GM23338 (cell line): ENCODE results near the gene FBXO11. TPM values are rescaled to one million over a fixed set of nuclear protein-coding genes. Genes with fewer than 3 reads are reported as not detected.

Experiments used
- ATAC-seq: fragments of 200-7000 bp; cut with Tn5 transposase; 3 replicates; pipeline ENCODE4 v1.9.1; 2020
- DNase-seq: peaks from one replicate; pipeline ENCODE4 v3.0.0-alpha.2; 2015; ENCODE audit warnings: low spot score
- H2AFZ ChIP-seq: fragments of 200-600 bp; sonication (generic); 2 replicates; pipeline ENCODE4 v1.8.0; 2016; ENCODE audit warnings: antibody characterized with exemption, mild to moderate bottlenecking, moderate library complexity
- H3F3A ChIP-seq: fragments of 200-600 bp; sonication (generic); replicated peaks from 2 replicates; pipeline ENCODE4 v1.8.0; 2017; ENCODE audit warnings: antibody characterized with exemption, mixed run types, low read depth
- H3K27ac ChIP-seq: fragments of 200-600 bp; sonication (generic); 2 replicates; pipeline ENCODE4 v1.6.1; 2016; ENCODE audit warnings: low read depth
- H3K27me3 ChIP-seq: fragments of 200-600 bp; sonication (generic); 2 replicates; pipeline ENCODE4 v1.8.0; 2016; ENCODE audit warnings: mild to moderate bottlenecking, mixed run types, moderate library complexity; ENCODE audit not compliant: insufficient read depth
- H3K36me3 ChIP-seq: fragments of 200-600 bp; sonication (generic); 2 replicates; pipeline ENCODE4 v1.8.0; 2016; ENCODE audit warnings: mild to moderate bottlenecking; ENCODE audit not compliant: insufficient read depth
- H3K4me1 ChIP-seq: fragments of 200-600 bp; sonication (generic); 2 replicates; pipeline ENCODE4 v1.8.0; 2016; ENCODE audit warnings: mild to moderate bottlenecking, moderate library complexity; ENCODE audit not compliant: insufficient read depth
- H3K4me2 ChIP-seq: fragments of 200-600 bp; sonication (generic); 2 replicates; pipeline ENCODE4 v1.7.1; 2017; ENCODE audit warnings: mixed run types
- H3K4me3 ChIP-seq: fragments of 200-600 bp; sonication (generic); 2 replicates; pipeline ENCODE4 v1.6.1; 2016; ENCODE audit warnings: mixed run types
- H3K79me2 ChIP-seq: fragments of 200-600 bp; sonication (generic); replicated peaks from 2 replicates; pipeline ENCODE4 v1.8.0; 2017; ENCODE audit warnings: mild to moderate bottlenecking; ENCODE audit not compliant: insufficient read depth
- H3K9me2 ChIP-seq: fragments of 200-600 bp; sonication (generic); 2 replicates; pipeline ENCODE4 v1.8.0; 2017; ENCODE audit not compliant: insufficient read depth
- H4K20me1 ChIP-seq: fragments of 200-600 bp; sonication (generic); replicated peaks from 2 replicates; pipeline ENCODE4 v1.8.0; 2017; ENCODE audit warnings: mild to moderate bottlenecking; ENCODE audit not compliant: insufficient read depth
- H3K27ac Mint-ChIP-seq: 2 replicates; pipeline ENCODE4 v1.8.0; 2020; ENCODE audit warnings: inconsistent platforms, mild to moderate bottlenecking, moderate library complexity, mixed read lengths
- H3K27me3 Mint-ChIP-seq: 3 replicates; pipeline ENCODE4 v1.8.0; 2022; ENCODE audit warnings: low read depth, mild to moderate bottlenecking, moderate library complexity, mixed read lengths, inconsistent platforms; ENCODE audit not compliant: insufficient read depth, poor library complexity
- H3K36me3 Mint-ChIP-seq: 3 replicates; pipeline ENCODE4 v1.8.0; 2021; ENCODE audit warnings: low read depth, mild to moderate bottlenecking, inconsistent platforms, moderate library complexity, mixed read lengths
- H3K4me1 Mint-ChIP-seq: 3 replicates; pipeline ENCODE4 v1.8.0; 2020; ENCODE audit warnings: mild to moderate bottlenecking, inconsistent platforms, mixed read lengths
- H3K4me3 Mint-ChIP-seq: 3 replicates; pipeline ENCODE4 v1.8.0; 2021; ENCODE audit warnings: moderate library complexity, mild to moderate bottlenecking, inconsistent platforms, mixed read lengths
- H3K9me3 Mint-ChIP-seq: 3 replicates; pipeline ENCODE4 v1.8.0; 2020; ENCODE audit warnings: moderate library complexity, mild to moderate bottlenecking, inconsistent platforms, mixed read lengths
- CREB1 ChIP-seq: fragments of 250-450 bp; sonication (Bioruptor Pico); IDR thresholded peaks from 2 replicates; pipeline ENCODE4 v1.5.0; 2020; ENCODE audit warnings: low read depth, mild to moderate bottlenecking, moderate library complexity
- ETS1 ChIP-seq: IDR thresholded peaks from 2 replicates; pipeline ENCODE4 v1.6.1; 2016; ENCODE audit warnings: antibody characterized with exemption
- EZH2phosphoT487 ChIP-seq: fragments of 200-600 bp; sonication (generic); IDR thresholded peaks from one replicate; pipeline ENCODE4 v1.8.1; 2018; ENCODE audit warnings: antibody characterized with exemption; ENCODE audit not compliant: unreplicated experiment
- JUNB ChIP-seq: IDR thresholded peaks from one replicate; pipeline ENCODE4 v1.6.1; 2016; ENCODE audit warnings: antibody characterized with exemption; ENCODE audit not compliant: unreplicated experiment
- NANOG ChIP-seq: IDR thresholded peaks from 2 replicates; pipeline ENCODE4 v1.6.1; 2016; ENCODE audit warnings: antibody characterized with exemption, borderline replicate concordance
- POLR2AphosphoS5 ChIP-seq: IDR thresholded peaks from 2 replicates; pipeline ENCODE4 v1.6.1; 2016; ENCODE audit warnings: antibody characterized with exemption, low read depth
- REST ChIP-seq: IDR thresholded peaks from one replicate; pipeline ENCODE4 v1.6.1; 2018; ENCODE audit warnings: antibody characterized with exemption; ENCODE audit not compliant: unreplicated experiment
- ZNF114 ChIP-seq: fragments of 250-450 bp; sonication (Bioruptor Pico); IDR thresholded peaks from 2 replicates; pipeline ENCODE4 v1.5.0; 2020; ENCODE audit warnings: mild to moderate bottlenecking, moderate library complexity
- ZNF331 ChIP-seq: fragments of 250-450 bp; sonication (Bioruptor Pico); IDR thresholded peaks from 2 replicates; pipeline ENCODE4 v1.5.0; 2020; ENCODE audit warnings: low read depth, mild to moderate bottlenecking, moderate library complexity
- ZNF462 ChIP-seq: fragments of 250-450 bp; sonication (Bioruptor Pico); IDR thresholded peaks from 2 replicates; pipeline ENCODE4 v1.5.0; 2020; ENCODE audit warnings: mild to moderate bottlenecking, moderate library complexity
- polyA plus RNA-seq: library from polyadenylated mRNA; unstranded; fragments of >200 nt; fragmentation: Nextera tagmentation; extraction: Ambion mirVana; gene quantifications from 2 replicates; pipeline ENCODE4 v1.2.1, GENCODE V29; 2016
- total RNA-seq: library from RNA; depleted of rRNA; stranded (reverse); fragments of >200 nt; shearing (Covaris generic); gene quantifications from 2 replicates; pipeline ENCODE4 v1.2.3, GENCODE V29; 2014

The FBXO11 gene
- total and polyA plus RNA-seq, 2 experiments from 2014 or later: 21.5 to 52.7 TPM

GRCh38 chr2:47892338-47892730 lies 14.0 kb downstream of the FBXO11 start:
- Histone ChIP-seq H3F3A (no peaks in the 10 kb centered on the region), H3K27me3 (no peaks in the 10 kb centered on the region), H3K4me1 (peaks cover 32% of the 10 kb centered on the region), H2AFZ (no peak overlapping the region), H3K4me3 (no peak overlapping the region), H3K79me2 (peaks cover 100% of the 10 kb centered on the region), H3K9me2 (no peaks in the 10 kb centered on the region), H4K20me1 (peaks cover 34% of the 10 kb centered on the region; the same call in 1 of the 2 replicates), H3K4me2 (no peak overlapping the region), H3K27ac (no peak overlapping the region), H3K36me3 (no peaks in the 10 kb centered on the region)
- DNase-seq: no peak
- no peak for ATAC-seq
- H3K36me3 Mint-ChIP-seq: no peaks in the 10 kb centered on the region
- no peaks in the 10 kb centered on the region for H3K9me3 Mint-ChIP-seq
- no peaks in the 10 kb centered on the region for H3K27me3 Mint-ChIP-seq
- no peak for TF ChIP-seq EZH2phosphoT487
- no peak for TF ChIP-seq JUNB
- TF ChIP-seq ZNF331: no peak
- no peak for TF ChIP-seq POLR2AphosphoS5
- TF ChIP-seq NANOG: no peak
- no peak overlapping the region for H3K27ac Mint-ChIP-seq
- no peak overlapping the region for H3K4me3 Mint-ChIP-seq
- H3K4me1 Mint-ChIP-seq: peaks cover 41% of the 10 kb centered on the region

GRCh38 chr2:47891369-47892337 lies 14.6 kb downstream of the FBXO11 start:
- Histone ChIP-seq H3K4me1 (peaks cover 25% of the 10 kb centered on the region), H3K27ac (no peak overlapping the region), H3K4me3 (no peak overlapping the region), H3K79me2 (peaks cover 100% of the 10 kb centered on the region), H3K9me2 (no peaks in the 10 kb centered on the region), H4K20me1 (peaks cover 36% of the 10 kb centered on the region; the same call in 1 of the 2 replicates), H2AFZ (no peak overlapping the region), H3K36me3 (no peaks in the 10 kb centered on the region), H3K27me3 (no peaks in the 10 kb centered on the region), H3K4me2 (no peak overlapping the region), H3F3A (no peaks in the 10 kb centered on the region)
- Mint-ChIP-seq H3K27me3 (no peaks in the 10 kb centered on the region), H3K27ac (no peak overlapping the region), H3K4me1 (peaks cover 34% of the 10 kb centered on the region), H3K36me3 (no peaks in the 10 kb centered on the region), H3K4me3 (no peak overlapping the region), H3K9me3 (no peaks in the 10 kb centered on the region)
- ATAC-seq: no peak
- DNase-seq: no peak
- TF ChIP-seq CREB1 (CRISPR knock-in tag) (no peak), REST (no peak), EZH2phosphoT487 (no peak), ETS1 (no peak), POLR2AphosphoS5 (no peak), NANOG (no peak), ZNF114 (CRISPR knock-in tag) (no peak), ZNF462 (CRISPR knock-in tag) (no peak)
